CD14-positive monocyte (primary cell): ENCODE data around the gene TMEM248. TPM values are rescaled to one million over a fixed set of nuclear protein-coding genes. Genes with fewer than 3 reads are reported as not detected.
"Not testable (repeated sequence)": the region's sequence is repeated elsewhere in the genome, so short reads cannot be mapped to it uniquely, and the experiment has no call there.

Experiments used
- DNase-seq, 3 donors: peaks; one replicate each; pipeline ENCODE4 v3.0.0-alpha.2; 2011 to 2022
- H2AFZ ChIP-seq: 2 replicates; pipeline ENCODE4 v1.6.0; 2012; ENCODE audit warnings: mild to moderate bottlenecking, low read depth, low read length, inconsistent platforms; ENCODE audit not compliant: insufficient read depth, poor library complexity, severe bottlenecking
- H3K27ac ChIP-seq, 2 donors: 1 replicate in 1 of 2; 2 replicates in 1 of 2; pipeline ENCODE4 v1.5.1; 2012 to 2013; ENCODE audit warnings: low read length in 2 of 2, control low read depth in 1 of 2, inconsistent platforms in 1 of 2, low read depth in 1 of 2, mild to moderate bottlenecking in 1 of 2
- H3K27me3 ChIP-seq, 2 donors: one replicate each; pipeline versions ENCODE4 v1.6.0 to v1.6.1; 2011 to 2013; ENCODE audit warnings: low read length in 2 of 2; ENCODE audit not compliant: control insufficient read depth in 2 of 2, insufficient read depth in 2 of 2
- H3K36me3 ChIP-seq, 2 donors: replicated peaks in 1 of 2; 1 replicate in 1 of 2; 2 replicates in 1 of 2; pipeline versions ENCODE4 v1.5.1 to v1.6.1; 2012 to 2013; ENCODE audit warnings: low read length in 2 of 2, control low read depth in 1 of 2, inconsistent platforms in 1 of 2, mild to moderate bottlenecking in 1 of 2; ENCODE audit not compliant: insufficient read depth in 2 of 2, control insufficient read depth in 1 of 2
- H3K4me1 ChIP-seq, 2 donors: 1 replicate in 1 of 2; 2 replicates in 1 of 2; pipeline versions ENCODE4 v1.5.1 to v1.6.1; 2012 to 2013; ENCODE audit warnings: low read length in 2 of 2, control low read depth in 1 of 2, inconsistent platforms in 1 of 2, mild to moderate bottlenecking in 1 of 2, moderate library complexity in 1 of 2; ENCODE audit not compliant: insufficient read depth in 2 of 2, control insufficient read depth in 1 of 2
- H3K4me2 ChIP-seq: replicated peaks from 2 replicates; pipeline ENCODE3; 2012; ENCODE audit warnings: low read length, moderate library complexity, mild to moderate bottlenecking; ENCODE audit not compliant: poor library complexity, severe bottlenecking; ENCODE audit errors: extremely low read depth
- H3K4me3 ChIP-seq, 3 experiments: fragments of 200-600 bp in 1 of 3; sonication (generic) in 1 of 3; replicated peaks in 1 of 3; 1 replicate in 2 of 3; 2 replicates in 1 of 3; pipeline ENCODE4 v1.5.1; 2011 to 2013; ENCODE audit warnings: low read length in 3 of 3, mild to moderate bottlenecking in 3 of 3, control low read depth in 2 of 3, low read depth in 2 of 3, inconsistent platforms in 1 of 3, moderate library complexity in 1 of 3
- H3K79me2 ChIP-seq: 2 replicates; pipeline ENCODE4 v1.6.0; 2012; ENCODE audit warnings: mild to moderate bottlenecking, control low read depth, inconsistent platforms, low read length, moderate library complexity; ENCODE audit not compliant: insufficient read depth
- H3K9ac ChIP-seq: 2 replicates; pipeline ENCODE4 v1.6.0; 2017; ENCODE audit warnings: low read length, mild to moderate bottlenecking; ENCODE audit not compliant: insufficient read depth, poor library complexity, severe bottlenecking
- H3K9me3 ChIP-seq, 2 donors: replicated peaks in 1 of 2; 1 replicate in 1 of 2; 2 replicates in 1 of 2; pipeline versions ENCODE4 v1.5.1 to v1.6.1; 2012 to 2013; ENCODE audit warnings: low read length in 2 of 2, control low read depth in 1 of 2; ENCODE audit not compliant: control insufficient read depth in 1 of 2, insufficient read depth in 1 of 2
- H4K20me1 ChIP-seq: 2 replicates; pipeline ENCODE4 v1.6.0; 2012; ENCODE audit warnings: mild to moderate bottlenecking, low read length, control low read depth, moderate library complexity; ENCODE audit not compliant: insufficient read depth
- H3K27ac Mint-ChIP-seq, 7 donors: one replicate each; pipeline ENCODE4 v1.8.0; 2020; ENCODE audit warnings: mild to moderate bottlenecking in 7 of 7, mixed read lengths in 7 of 7, moderate library complexity in 6 of 7, inconsistent platforms in 2 of 7
- H3K27me3 Mint-ChIP-seq, 3 donors: one replicate each; pipeline ENCODE4 v1.8.0; 2021 to 2022; ENCODE audit warnings: low read depth in 3 of 3, mild to moderate bottlenecking in 3 of 3, mixed read lengths in 3 of 3, moderate library complexity in 3 of 3, inconsistent platforms in 1 of 3
- H3K36me3 Mint-ChIP-seq, 2 donors: one replicate each; pipeline ENCODE4 v1.8.0; 2020; ENCODE audit warnings: mixed read lengths in 2 of 2, inconsistent platforms in 1 of 2, mild to moderate bottlenecking in 1 of 2
- H3K4me1 Mint-ChIP-seq: one replicate; pipeline ENCODE4 v1.8.0; 2020; ENCODE audit warnings: mild to moderate bottlenecking, mixed read lengths
- H3K4me3 Mint-ChIP-seq, 2 donors: one replicate each; pipeline ENCODE4 v1.8.0; 2020; ENCODE audit warnings: mild to moderate bottlenecking in 2 of 2, mixed read lengths in 2 of 2, moderate library complexity in 1 of 2
- H3K9me3 Mint-ChIP-seq, 7 donors: one replicate each; pipeline ENCODE4 v1.8.0; 2020 to 2022; ENCODE audit warnings: mixed read lengths in 7 of 7, mild to moderate bottlenecking in 6 of 7, moderate library complexity in 6 of 7, inconsistent platforms in 2 of 7
- WGBS: methylation state at CpG from one replicate; pipeline ENCODE4 v1.1.5; 2013; ENCODE audit warnings: missing lambda C conversion rate; ENCODE audit not compliant: insufficient coverage; 5-methylcytosine and 5-hydroxymethylcytosine counted together
- intact Hi-C, 2 donors: fragments of 100-400 bp; cut with micrococcal nuclease; formaldehyde crosslinking; loops; one replicate each; pipeline versions ENCODE4 v1.15.0 to v1.15.1; 2023
- polyA plus RNA-seq, 3 donors: library from polyadenylated mRNA; depleted of rRNA in 1 of 3; unstranded in 2 of 3; stranded (reverse) in 1 of 3; fragments of 300-500 nt in 2 of 3; fragments of >200 nt in 1 of 3; fragmentation: Illumina TruSeq in 2 of 3; gene quantifications; 1 replicate in 2 of 3; 2 replicates in 1 of 3; pipeline ENCODE4 v1.2.3, GENCODE V29; 2012 to 2021
- TF ChIP-seq, protein P1 (sequence below): fragments of 200-600 bp; IDR thresholded peaks from one replicate; pipeline ENCODE4 v1.8.0; 2022; ENCODE audit warnings: antibody characterized with exemption, mild to moderate bottlenecking

The TMEM248 gene
- polyA plus RNA-seq, 3 donors = 67.5 to 82.3 (median 78.3) TPM

DNA sequence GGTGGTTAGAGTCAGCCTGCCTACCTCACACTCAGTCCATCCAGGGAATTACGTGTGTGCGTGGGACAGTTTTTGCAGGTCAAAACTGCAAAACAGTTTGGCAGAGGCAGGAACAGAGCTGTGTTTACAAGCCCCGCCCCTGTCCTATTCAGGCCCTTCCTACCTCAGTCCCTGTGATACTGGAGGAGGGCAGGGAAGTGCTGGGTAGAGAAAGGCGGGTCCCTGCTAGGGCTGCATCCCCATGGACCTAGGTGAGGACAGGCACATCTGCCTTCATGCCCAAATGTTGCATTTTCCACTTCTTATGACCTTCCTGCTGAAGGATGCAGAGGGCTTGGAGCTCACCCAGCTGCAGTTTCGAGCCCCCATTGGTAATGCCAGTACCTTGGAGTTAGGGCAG lies 49.3 kb downstream of the TMEM248 start:
- H3K4me3 Mint-ChIP-seq = no peak overlapping the region
- H2AFZ ChIP-seq = no peak overlapping the region
- no peak overlapping the region for H3K9ac ChIP-seq
- no peak overlapping the region for H3K4me2 ChIP-seq
- no peak for DNase-seq
- no peaks in the 10 kb centered on the region for H3K27me3 ChIP-seq
- H3K27ac ChIP-seq = no peak overlapping the region
- intact Hi-C loops = no loop called here
- H3K4me3 ChIP-seq = no peak overlapping the region
- no peak overlapping the region for H3K27ac Mint-ChIP-seq
- no peaks in the 10 kb centered on the region for H3K79me2 ChIP-seq
- no peaks in the 10 kb centered on the region for H3K4me1 ChIP-seq
- no peaks in the 10 kb centered on the region for H4K20me1 ChIP-seq
- no peaks in the 10 kb centered on the region for H3K36me3 ChIP-seq
- no peaks in the 10 kb centered on the region for H3K4me1 Mint-ChIP-seq
- TF ChIP-seq, protein P1, sequence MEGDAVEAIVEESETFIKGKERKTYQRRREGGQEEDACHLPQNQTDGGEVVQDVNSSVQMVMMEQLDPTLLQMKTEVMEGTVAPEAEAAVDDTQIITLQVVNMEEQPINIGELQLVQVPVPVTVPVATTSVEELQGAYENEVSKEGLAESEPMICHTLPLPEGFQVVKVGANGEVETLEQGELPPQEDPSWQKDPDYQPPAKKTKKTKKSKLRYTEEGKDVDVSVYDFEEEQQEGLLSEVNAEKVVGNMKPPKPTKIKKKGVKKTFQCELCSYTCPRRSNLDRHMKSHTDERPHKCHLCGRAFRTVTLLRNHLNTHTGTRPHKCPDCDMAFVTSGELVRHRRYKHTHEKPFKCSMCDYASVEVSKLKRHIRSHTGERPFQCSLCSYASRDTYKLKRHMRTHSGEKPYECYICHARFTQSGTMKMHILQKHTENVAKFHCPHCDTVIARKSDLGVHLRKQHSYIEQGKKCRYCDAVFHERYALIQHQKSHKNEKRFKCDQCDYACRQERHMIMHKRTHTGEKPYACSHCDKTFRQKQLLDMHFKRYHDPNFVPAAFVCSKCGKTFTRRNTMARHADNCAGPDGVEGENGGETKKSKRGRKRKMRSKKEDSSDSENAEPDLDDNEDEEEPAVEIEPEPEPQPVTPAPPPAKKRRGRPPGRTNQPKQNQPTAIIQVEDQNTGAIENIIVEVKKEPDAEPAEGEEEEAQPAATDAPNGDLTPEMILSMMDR = no peak
- H3K9me3 Mint-ChIP-seq = peaks cover 0 to 9% (median 0%) of the 10 kb centered on the region in 7 donors
- H3K36me3 Mint-ChIP-seq = no peaks in the 10 kb centered on the region
- peaks cover 0 to 10% (median 2%) of the 10 kb centered on the region in 3 donors for H3K27me3 Mint-ChIP-seq
- H3K9me3 ChIP-seq = no peaks in the 10 kb centered on the region
- 83% methylated on average over 1 of the region's 5 CpGs for WGBS

DNA sequence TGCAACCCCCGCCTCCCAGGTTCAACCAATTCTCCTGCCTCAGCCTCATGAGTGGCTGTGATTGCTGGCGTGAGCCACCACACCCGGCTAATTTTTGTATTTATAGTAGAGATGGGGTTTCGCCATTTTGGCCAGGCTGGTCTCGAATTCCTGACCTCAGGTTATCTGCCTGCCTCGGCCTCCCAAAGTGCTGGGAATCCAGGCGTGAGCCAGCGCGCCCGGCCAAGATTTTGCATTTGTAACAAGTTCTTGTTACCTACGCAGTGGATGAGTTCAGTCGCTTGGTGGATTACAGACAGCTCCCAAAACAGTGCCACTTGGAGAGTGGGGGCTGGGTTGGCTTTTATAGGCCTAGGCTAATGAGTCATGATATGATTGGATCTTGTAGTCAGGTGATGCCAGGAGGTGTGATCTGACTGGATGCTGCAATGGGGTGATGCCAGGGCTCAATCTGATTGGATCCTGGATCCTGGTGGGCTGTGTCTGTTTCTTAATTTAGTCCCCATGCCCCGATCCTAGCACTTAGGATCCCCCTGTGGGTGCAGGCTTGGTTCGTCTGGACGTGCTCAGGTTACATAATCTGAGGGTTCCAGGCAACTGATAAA lies 54.1 kb downstream of the TMEM248 start:
- no peak overlapping the region for H3K27ac Mint-ChIP-seq
- H3K4me3 Mint-ChIP-seq = no peak overlapping the region

DNA sequence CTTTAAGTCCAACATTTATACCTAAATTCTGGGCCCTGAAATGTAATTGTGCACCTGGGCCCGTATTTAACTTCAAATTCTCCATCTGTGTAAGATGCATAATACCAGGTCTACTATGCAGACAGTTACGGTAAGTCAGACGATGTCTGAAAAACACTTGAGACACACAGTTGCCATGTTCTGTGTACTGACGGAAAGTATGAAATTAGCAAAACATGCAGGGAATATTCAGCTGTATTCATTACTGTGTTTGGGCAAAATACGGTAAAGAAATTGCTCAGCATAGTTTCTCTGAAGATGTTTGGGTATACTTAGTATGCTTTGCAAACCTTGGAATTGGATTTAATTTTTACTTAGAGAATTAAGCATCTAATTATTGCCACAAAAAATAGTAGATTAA lies 57.3 kb downstream of the TMEM248 start:
- H3K36me3 Mint-ChIP-seq, H3K27ac Mint-ChIP-seq, H3K27ac ChIP-seq, H3K9ac ChIP-seq, H3K4me2 ChIP-seq, H3K4me3 Mint-ChIP-seq, H3K4me1 Mint-ChIP-seq, H3K79me2 ChIP-seq, H2AFZ ChIP-seq, H3K36me3 ChIP-seq, intact Hi-C loops, H3K4me1 ChIP-seq, H3K4me3 ChIP-seq, DNase-seq, H4K20me1 ChIP-seq, H3K27me3 ChIP-seq, H3K27me3 Mint-ChIP-seq: not testable (repeated sequence)
- H3K9me3 Mint-ChIP-seq = peaks cover 19 to 42% (median 32%) of the 10 kb centered on the region in 7 donors
- no CpG with 5 or more reads among the region's 5 CpGs for WGBS
- H3K9me3 ChIP-seq = peaks cover 16 to 30% of the 10 kb centered on the region in 2 donors

More for the DNA sequence above, 54.1 kb downstream of the TMEM248 start:
- TF ChIP-seq, protein P1 = no peak
- DNase-seq = no peak
- H3K27me3 Mint-ChIP-seq = peaks cover 0 to 4% (median 2%) of the 10 kb centered on the region in 3 donors
- H3K9ac ChIP-seq = no peak overlapping the region
- no peaks in the 10 kb centered on the region for H3K36me3 ChIP-seq
- H3K27ac ChIP-seq = no peak overlapping the region
- peaks cover 9 to 26% (median 17%) of the 10 kb centered on the region in 7 donors for H3K9me3 Mint-ChIP-seq
- H3K4me1 ChIP-seq = no peaks in the 10 kb centered on the region
- no peak overlapping the region for H3K4me3 ChIP-seq
- no peaks in the 10 kb centered on the region for H3K4me1 Mint-ChIP-seq
- no peaks in the 10 kb centered on the region for H4K20me1 ChIP-seq
- no peak overlapping the region for H2AFZ ChIP-seq
- WGBS = 96% methylated on average over 15 of the region's 15 CpGs
- H3K9me3 ChIP-seq = peaks cover 8 to 16% of the 10 kb centered on the region in 2 donors
- H3K27me3 ChIP-seq = no peaks in the 10 kb centered on the region
- no peak overlapping the region for H3K4me2 ChIP-seq
- no peaks in the 10 kb centered on the region for H3K36me3 Mint-ChIP-seq
- no peaks in the 10 kb centered on the region for H3K79me2 ChIP-seq
- intact Hi-C loops = no loop called here
